Common myeloid progenitor, CD34-positive (primary cell): Measurements from ENCODE around the gene SFXN5.

ENCODE experiments used
- CTCF ChIA-PET: fragments of 350-600 bp; sonication (Branson Sonifier 250); formaldehyde crosslinking; loops from one replicate; lab custom pipeline; 2021; ENCODE audit warnings: antibody characterized with exemption; lab: Charles Lee
- POLR2A ChIA-PET: fragments of 350-600 bp; sonication (Branson Sonifier 250); formaldehyde crosslinking; loops from one replicate; lab custom pipeline; 2021; ENCODE audit warnings: antibody characterized with exemption; lab: Charles Lee
- DNase-seq, 3 donors: peaks; one replicate each; pipeline versions ENCODE4 v3.0.0 to v3.0.0-alpha.2; 2013
- H3K27ac ChIP-seq, 2 experiments: 1 replicate in 1 of 2; 2 replicates in 1 of 2; pipeline ENCODE4 v1.7.0; 2013; ENCODE audit warnings: inconsistent platforms in 2 of 2, low read length in 2 of 2, mild to moderate bottlenecking in 2 of 2, low read depth in 1 of 2, moderate library complexity in 1 of 2; ENCODE audit not compliant: severe bottlenecking in 2 of 2, insufficient read depth in 1 of 2, poor library complexity in 1 of 2
- H3K27me3 ChIP-seq, 5 experiments: replicated peaks in 2 of 5; 1 replicate in 3 of 5; 2 replicates in 2 of 5; pipeline versions ENCODE4 v1.6.1 to v1.7.0; 2013; ENCODE audit warnings: low read length in 4 of 5, mild to moderate bottlenecking in 2 of 5, moderate library complexity in 2 of 5, inconsistent platforms in 1 of 5; ENCODE audit not compliant: insufficient read depth in 5 of 5, control insufficient read depth in 4 of 5
- H3K36me3 ChIP-seq, 4 experiments: 1 replicate in 2 of 4; 2 replicates in 2 of 4; pipeline versions ENCODE4 v1.6.1 to v1.7.0; 2013; ENCODE audit warnings: low read length in 3 of 4, control low read depth in 1 of 4, mild to moderate bottlenecking in 1 of 4; ENCODE audit not compliant: control insufficient read depth in 4 of 4, insufficient read depth in 4 of 4
- H3K4me1 ChIP-seq, 4 experiments: 1 replicate in 3 of 4; 2 replicates in 1 of 4; pipeline versions ENCODE4 v1.6.1 to v1.7.1; 2013; ENCODE audit warnings: low read length in 3 of 4, mild to moderate bottlenecking in 3 of 4, control low read depth in 1 of 4, inconsistent platforms in 1 of 4, moderate library complexity in 1 of 4; ENCODE audit not compliant: control insufficient read depth in 4 of 4, insufficient read depth in 4 of 4; ENCODE audit errors: control extremely low read depth in 1 of 4
- H3K4me3 ChIP-seq, 7 experiments: 1 replicate in 4 of 7; 2 replicates in 3 of 7; pipeline versions ENCODE4 v1.5.1 to v1.7.0; 2013; ENCODE audit warnings: mild to moderate bottlenecking in 7 of 7, low read length in 6 of 7, moderate library complexity in 6 of 7, inconsistent platforms in 2 of 7, low read depth in 2 of 7, control low read depth in 1 of 7; ENCODE audit not compliant: insufficient read depth in 4 of 7, control insufficient read depth in 1 of 7; ENCODE audit errors: extremely low read depth in 1 of 7
- H3K9me3 ChIP-seq, 5 experiments: 1 replicate in 4 of 5; 2 replicates in 1 of 5; pipeline versions ENCODE4 v1.6.1 to v1.7.1; 2013; ENCODE audit warnings: low read length in 4 of 5, mild to moderate bottlenecking in 2 of 5, inconsistent platforms in 1 of 5, low read depth in 1 of 5, moderate library complexity in 1 of 5; ENCODE audit not compliant: control insufficient read depth in 4 of 5, insufficient read depth in 2 of 5; ENCODE audit errors: control extremely low read depth in 1 of 5
- WGBS: methylation state at CpG from one replicate; pipeline ENCODE4 v1.1.5; 2013; ENCODE audit not compliant: insufficient coverage; 5-methylcytosine and 5-hydroxymethylcytosine counted together

The SFXN5 gene

DNA sequence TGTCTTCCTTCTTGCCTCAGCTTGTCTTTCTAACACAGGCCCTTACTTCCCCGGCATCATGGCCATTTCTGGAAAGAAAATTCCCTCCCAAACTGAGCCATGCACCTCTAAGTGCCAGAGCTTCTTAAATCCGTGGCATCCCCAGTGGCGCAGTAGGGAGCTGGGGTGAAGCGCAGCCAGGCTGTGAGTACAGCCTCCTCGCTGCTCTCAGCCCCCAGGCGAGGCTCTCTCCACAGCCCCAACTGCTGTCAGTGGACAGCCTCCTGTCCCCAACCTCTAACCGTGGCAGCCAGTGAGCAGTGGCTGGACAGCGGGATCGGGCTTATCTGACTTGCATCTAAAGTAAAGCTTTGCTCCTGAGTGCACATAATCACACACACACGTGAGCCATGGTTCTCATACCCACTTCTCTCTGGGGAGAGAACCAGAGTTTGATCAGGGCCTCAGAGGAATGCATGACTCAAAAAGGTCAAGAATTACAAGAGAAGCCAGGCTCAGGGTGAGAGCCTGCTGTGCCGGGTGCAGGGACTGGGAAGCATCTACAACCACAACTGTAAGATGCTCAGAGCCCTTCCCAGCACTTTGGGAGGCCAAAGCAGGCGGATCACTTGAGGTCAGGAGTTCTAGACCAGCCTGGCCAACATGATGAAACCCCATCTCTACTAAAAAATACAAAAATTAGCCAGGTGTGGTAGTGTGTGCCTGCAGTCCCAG is 50.7 kb downstream of the SFXN5 start:
- Histone ChIP-seq H3K27ac (no peak overlapping the region), H3K4me1 (no peaks in the 10 kb centered on the region), H3K4me3 (no peak overlapping the region), H3K9me3 (no peaks in the 10 kb centered on the region), H3K36me3 (peaks cover 0 to 19% (median 6%) of the 10 kb centered on the region in 4 experiments), H3K27me3 (no peaks in the 10 kb centered on the region)
- ChIA-PET CTCF (no interaction called here), POLR2A (no interaction called here)
- WGBS = 99% methylated on average over 10 of the region's 12 CpGs
- DNase-seq = no peak

DNA sequence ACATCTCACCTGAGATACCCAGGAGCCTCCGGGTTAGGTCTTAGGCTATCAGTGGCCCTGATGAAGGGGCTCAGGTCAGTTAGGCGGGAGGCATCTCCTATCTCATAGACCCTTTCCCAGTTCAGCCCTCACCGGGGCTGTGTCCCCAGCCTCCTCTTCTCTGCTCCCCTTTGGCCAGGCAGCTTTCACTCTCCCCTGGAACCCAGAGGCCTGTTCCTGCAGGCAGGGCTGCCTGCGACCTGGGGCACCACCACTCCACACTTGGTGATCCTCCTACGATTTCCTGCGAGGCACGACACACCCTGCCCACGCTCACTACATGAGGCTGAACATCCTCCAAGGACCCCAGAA is 51.2 kb downstream of the SFXN5 start:
- no peak for DNase-seq
- Histone ChIP-seq H3K9me3 (no peaks in the 10 kb centered on the region), H3K36me3 (peaks cover 0 to 19% (median 6%) of the 10 kb centered on the region in 4 experiments), H3K27me3 (no peaks in the 10 kb centered on the region), H3K4me1 (no peaks in the 10 kb centered on the region), H3K4me3 (no peak overlapping the region), H3K27ac (no peak overlapping the region)
- POLR2A ChIA-PET = no interaction called here
- 100% methylated on average over 8 of the region's 8 CpGs for WGBS
- CTCF ChIA-PET = no interaction called here

DNA sequence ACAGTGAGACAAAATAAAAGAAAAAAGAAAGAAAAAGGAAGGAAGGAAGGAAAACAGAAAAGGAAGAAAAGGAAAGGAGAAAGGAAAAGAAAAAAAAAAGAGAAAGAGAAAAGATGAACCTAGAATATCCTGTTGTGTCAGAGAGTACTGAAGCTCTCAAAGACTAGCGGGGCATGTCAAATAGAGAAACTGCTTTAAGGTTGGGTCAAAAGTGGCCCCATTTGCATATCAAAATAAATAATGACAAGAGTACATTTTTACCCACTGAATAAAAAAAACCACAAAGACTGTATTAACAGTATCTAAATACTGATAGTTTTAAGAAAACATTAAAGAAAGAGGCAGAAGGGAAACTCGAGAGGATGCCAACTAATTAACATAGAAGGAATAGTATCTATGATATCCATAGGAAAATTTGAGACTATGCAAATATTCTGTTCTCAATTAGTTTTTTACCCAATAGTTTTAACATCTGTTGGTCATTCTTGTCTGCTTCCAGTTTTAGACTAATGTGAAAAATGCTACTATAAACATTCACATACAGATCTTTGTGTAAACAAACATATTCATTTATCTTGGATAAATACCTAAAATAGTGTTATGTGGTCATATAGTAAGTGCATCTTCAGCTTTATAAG is 53.2 kb downstream of the SFXN5 start:
- H3K36me3 ChIP-seq = peaks cover 0 to 19% (median 5%) of the 10 kb centered on the region in 4 experiments
- ChIA-PET POLR2A (no interaction called here), CTCF (interaction anchor here (1.5 kb wide), 1 partner anchor 26 kb away, joined by 3 read pairs; no protein-coding TSS in a partner anchor)
- no peaks in the 10 kb centered on the region for H3K9me3 ChIP-seq
- no peak overlapping the region for H3K4me3 ChIP-seq
- H3K27me3 ChIP-seq = no peaks in the 10 kb centered on the region
- no CpG with 5 or more reads among the region's 2 CpGs for WGBS
- H3K27ac ChIP-seq = no peak overlapping the region
- H3K4me1 ChIP-seq = no peaks in the 10 kb centered on the region
- DNase-seq = no peak

DNA sequence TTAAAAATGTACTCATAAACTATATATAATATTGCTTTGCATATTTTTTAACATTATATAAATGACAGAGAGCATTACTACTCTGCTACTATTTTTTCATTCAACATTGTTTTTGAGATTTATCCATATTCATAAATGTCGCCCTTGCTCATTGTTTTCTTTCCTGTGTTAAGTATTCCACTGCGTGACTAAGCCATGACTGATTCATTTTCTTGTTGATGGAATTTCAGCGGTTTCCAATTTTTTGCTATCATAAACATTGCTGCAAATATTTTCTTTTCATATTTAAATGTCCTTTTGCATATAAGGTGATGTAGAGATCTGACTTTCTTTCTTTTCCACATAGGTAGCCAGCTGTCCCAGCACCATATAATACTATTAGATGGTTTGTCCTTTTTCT is 57.6 kb downstream of the SFXN5 start:
- Histone ChIP-seq H3K36me3 (peaks cover 0 to 6% (median 0%) of the 10 kb centered on the region in 4 experiments), H3K27me3 (no peaks in the 10 kb centered on the region), H3K27ac (no peak overlapping the region), H3K4me1 (no peaks in the 10 kb centered on the region), H3K4me3 (no peak overlapping the region), H3K9me3 (no peaks in the 10 kb centered on the region)
- 100% methylated on average over 1 of the region's 3 CpGs for WGBS
- POLR2A ChIA-PET = no interaction called here
- DNase-seq = no peak
- CTCF ChIA-PET = no interaction called here

DNA sequence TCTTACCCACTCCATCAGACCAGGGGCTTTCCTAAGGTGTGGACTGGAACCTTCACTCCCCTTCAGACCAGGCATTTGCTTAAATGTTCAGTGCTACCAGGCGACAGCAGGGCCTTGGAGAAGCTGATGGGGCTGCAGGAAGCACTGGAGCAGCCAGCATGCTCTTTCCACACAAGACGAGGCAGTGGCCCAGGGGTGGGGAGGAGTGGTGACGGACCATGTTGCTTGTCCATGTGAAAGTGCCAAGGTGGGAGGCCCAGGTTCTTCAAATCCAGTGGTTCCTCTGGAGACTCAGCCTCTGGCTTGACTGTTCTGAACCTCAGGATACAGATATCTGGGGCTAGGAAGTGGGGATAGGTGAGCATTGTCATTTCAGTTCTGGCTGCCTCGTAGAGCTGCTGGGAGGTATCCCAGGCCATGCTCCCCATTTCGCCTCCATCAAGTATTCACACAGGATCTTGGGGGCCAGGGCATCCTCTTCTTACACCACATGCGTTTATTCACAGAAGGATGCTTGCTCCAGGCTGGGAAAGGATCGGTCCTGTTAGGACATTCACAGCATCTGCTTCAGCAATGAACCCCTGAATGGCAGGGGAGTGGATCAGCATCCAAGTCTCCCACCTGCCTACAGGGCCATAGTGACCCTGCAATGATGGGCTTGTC is 62.2 kb downstream of the SFXN5 start:
- no peak overlapping the region for H3K4me3 ChIP-seq
- no peaks in the 10 kb centered on the region for H3K4me1 ChIP-seq
- no peaks in the 10 kb centered on the region for H3K27me3 ChIP-seq
- H3K27ac ChIP-seq = no peak overlapping the region
- DNase-seq = no peak
- POLR2A ChIA-PET = no interaction called here
- CTCF ChIA-PET = interaction anchor here (1.0 kb wide), 1 partner anchor 74 kb away, joined by 3 read pairs; no protein-coding TSS in a partner anchor
- H3K9me3 ChIP-seq = no peaks in the 10 kb centered on the region
- 90% methylated on average over 5 of the region's 7 CpGs for WGBS
- H3K36me3 ChIP-seq = peaks cover 0 to 7% (median 2%) of the 10 kb centered on the region in 4 experiments

DNA sequence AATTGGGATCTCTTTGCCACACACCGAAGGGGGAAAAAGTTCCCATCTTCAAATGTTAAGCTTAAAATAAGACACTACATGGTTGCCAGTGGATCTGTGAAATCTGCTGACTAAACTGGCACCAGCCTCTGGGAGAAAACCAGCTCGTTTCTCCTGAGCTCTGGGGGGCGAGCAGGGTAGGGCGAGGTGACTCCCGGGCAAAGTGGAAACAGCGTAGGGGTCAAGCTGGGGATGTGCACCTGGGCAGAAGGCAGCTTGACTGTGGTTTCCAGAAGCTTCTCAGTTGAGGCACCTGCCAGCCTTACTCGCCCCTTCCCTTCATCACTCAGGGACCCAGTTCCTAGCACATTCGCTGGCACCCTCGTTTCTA is 62.8 kb downstream of the SFXN5 start:
- peaks cover 0 to 7% (median 2%) of the 10 kb centered on the region in 4 experiments for H3K36me3 ChIP-seq
- H3K4me1 ChIP-seq = no peaks in the 10 kb centered on the region
- ChIA-PET POLR2A (no interaction called here), CTCF (interaction anchor here (1.0 kb wide), 1 partner anchor 75 kb away, joined by 3 read pairs; no protein-coding TSS in a partner anchor)
- no peaks in the 10 kb centered on the region for H3K9me3 ChIP-seq
- H3K27me3 ChIP-seq = no peaks in the 10 kb centered on the region
- WGBS = 93% methylated on average over 9 of the region's 9 CpGs
- DNase-seq = no peak
- no peak overlapping the region for H3K27ac ChIP-seq
- H3K4me3 ChIP-seq = no peak overlapping the region
